DND-41 (cell line): ENCODE data around the gene OR2AG1.

ENCODE experiments used
- ATAC-seq: fragments of 200-7000 bp; cut with Tn5 transposase; 3 replicates; pipeline ENCODE4 v1.9.1; 2021; ENCODE audit warnings: low read depth; ENCODE audit not compliant: insufficient read depth
- DNase-seq: peaks from one replicate; pipeline ENCODE4 v3.0.0-alpha.2; 2020
- H2AFZ ChIP-seq: 2 replicates; pipeline ENCODE4 v1.6.0; 2012; ENCODE audit warnings: low read depth, low read length
- H3K27ac ChIP-seq: 2 replicates; pipeline ENCODE4 v1.5.1; 2012; ENCODE audit warnings: low read length, inconsistent platforms
- H3K27me3 ChIP-seq: fragments of 200-600 bp; sonication (generic); 2 replicates; pipeline ENCODE4 v1.6.0; 2012; ENCODE audit warnings: low read length, mild to moderate bottlenecking, inconsistent platforms; ENCODE audit not compliant: insufficient read depth, poor library complexity
- H3K36me3 ChIP-seq: 2 replicates; pipeline ENCODE4 v1.5.1; 2012; ENCODE audit warnings: low read length, inconsistent platforms; ENCODE audit not compliant: insufficient read depth
- H3K4me1 ChIP-seq: 2 replicates; pipeline ENCODE4 v1.5.1; 2012; ENCODE audit warnings: mild to moderate bottlenecking, low read length; ENCODE audit not compliant: insufficient read depth
- H3K4me2 ChIP-seq: 2 replicates; pipeline ENCODE4 v1.6.0; 2012; ENCODE audit warnings: mild to moderate bottlenecking, moderate library complexity, low read length, inconsistent platforms; ENCODE audit not compliant: insufficient read depth
- H3K4me3 ChIP-seq, 2 experiments: fragments of 200-600 bp in 1 of 2; shearing (Covaris generic) in 1 of 2; 2 replicates each; pipeline ENCODE4 v1.5.1; 2012 to 2016; ENCODE audit warnings: inconsistent platforms in 2 of 2, low read length in 2 of 2, mild to moderate bottlenecking in 2 of 2, low read depth in 1 of 2, moderate library complexity in 1 of 2
- H3K79me2 ChIP-seq: 2 replicates; pipeline ENCODE4 v1.6.0; 2012; ENCODE audit warnings: low read length, inconsistent platforms; ENCODE audit not compliant: insufficient read depth
- H3K9ac ChIP-seq: 2 replicates; pipeline ENCODE4 v1.6.0; 2012; ENCODE audit warnings: low read depth, mild to moderate bottlenecking, inconsistent platforms, low read length, moderate library complexity
- H3K9me3 ChIP-seq: 2 replicates; pipeline ENCODE4 v1.5.1; 2012; ENCODE audit warnings: low read length, moderate library complexity, mild to moderate bottlenecking, inconsistent platforms; ENCODE audit not compliant: insufficient read depth, severe bottlenecking
- H4K20me1 ChIP-seq: 2 replicates; pipeline ENCODE4 v1.6.0; 2012; ENCODE audit warnings: low read length; ENCODE audit not compliant: insufficient read depth
- CTCF ChIP-seq: IDR thresholded peaks from 2 replicates; pipeline ENCODE4 v1.5.1; 2012; ENCODE audit warnings: borderline replicate concordance, low read length, moderate library complexity, mild to moderate bottlenecking; ENCODE audit not compliant: poor library complexity, severe bottlenecking; ENCODE audit errors: extremely low read depth
- EZH2 ChIP-seq: IDR thresholded peaks from 3 replicates; pipeline ENCODE4 v1.6.1; 2012; ENCODE audit warnings: borderline replicate concordance, low read depth, mild to moderate bottlenecking, moderate library complexity, low read length, inconsistent platforms; ENCODE audit not compliant: severe bottlenecking

The OR2AG1 gene

GRCh38 chr11:6771926-6772893, 10.6 kb upstream of the OR2AG1 start, which contains the start of gene OR2AG2:
OR2AG2 (minus strand) TSS chr11:6771976; CDS start chr11:6768957, 3,019 bp downstream.
- DNase-seq: no peak
- Histone ChIP-seq H3K4me2 (no peak within 1 kb of the TSS), H4K20me1 (no peaks in the 10 kb centered on the region), H2AFZ (no peak within 1 kb of the TSS), H3K4me1 (no peaks in the 10 kb centered on the region), H3K9ac (no peak within 1 kb of the TSS), H3K9me3 (no peaks in the 10 kb centered on the region), H3K27ac (no peak within 1 kb of the TSS), H3K36me3 (no peaks in the 10 kb centered on the region), H3K4me3 (no peak within 1 kb of the TSS), H3K27me3 (no peaks in the 10 kb centered on the region), H3K79me2 (no peaks in the 10 kb centered on the region)
- TF ChIP-seq CTCF (no peak), EZH2 (no peak)
- no peak for ATAC-seq

- TF ChIP-seq EZH2 (no peak), CTCF (no peak)
- Histone ChIP-seq H3K9me3 (no peaks in the 10 kb centered on the region), H3K36me3 (no peaks in the 10 kb centered on the region), H3K79me2 (no peaks in the 10 kb centered on the region), H3K4me1 (no peaks in the 10 kb centered on the region), H3K9ac (no peak overlapping the region), H3K4me2 (no peak overlapping the region), H4K20me1 (no peaks in the 10 kb centered on the region), H3K4me3 (no peak overlapping the region), H2AFZ (no peak overlapping the region), H3K27me3 (no peaks in the 10 kb centered on the region), H3K27ac (no peak overlapping the region)
- DNase-seq (no peak), ATAC-seq (no peak)
These were observed 4.3 kb upstream of the OR2AG1 start for GRCh38 chr11:6778518-6778917.

- Histone ChIP-seq H3K27me3 (no peaks in the 10 kb centered on the region), H3K4me2 (no peak overlapping the region), H2AFZ (no peak overlapping the region), H3K4me1 (no peaks in the 10 kb centered on the region), H3K9ac (no peak overlapping the region), H3K4me3 (no peak overlapping the region), H3K79me2 (no peaks in the 10 kb centered on the region), H3K36me3 (no peaks in the 10 kb centered on the region), H3K9me3 (no peaks in the 10 kb centered on the region), H3K27ac (no peak overlapping the region), H4K20me1 (no peaks in the 10 kb centered on the region)
- no peak for DNase-seq
- ATAC-seq: no peak
- TF ChIP-seq CTCF (no peak), EZH2 (no peak)
These were observed 2.0 kb upstream of the OR2AG1 start for GRCh38 chr11:6780829-6781228.
